GM23248 (cell line): ENCODE data around the gene WBP11.
"Not testable (repeated sequence)": the region's sequence is repeated elsewhere in the genome, so short reads cannot be mapped to it uniquely, and the experiment has no call there.

ENCODE experiments used
- EZH2 ChIP-seq: fragments of 200-600 bp; sonication (generic); IDR thresholded peaks from 2 replicates; pipeline ENCODE4 v1.6.1; 2018; ENCODE audit warnings: antibody characterized with exemption, mild to moderate bottlenecking; ENCODE audit not compliant: insufficient read depth, poor library complexity, severe bottlenecking
- EZH2phosphoT487 ChIP-seq: fragments of 200-600 bp; sonication (generic); IDR thresholded peaks from 2 replicates; pipeline ENCODE4 v1.6.1; 2018; ENCODE audit warnings: antibody characterized with exemption, moderate library complexity, mild to moderate bottlenecking, low read depth; ENCODE audit not compliant: insufficient read depth

- TF ChIP-seq EZH2, EZH2phosphoT487: not testable (repeated sequence)
Measured at GRCh38 chr12:14736441-14736840, 66.8 kb downstream of the WBP11 start.
